ENCODE results near the gene PTBP2.

PTBP2 gene

DNA sequence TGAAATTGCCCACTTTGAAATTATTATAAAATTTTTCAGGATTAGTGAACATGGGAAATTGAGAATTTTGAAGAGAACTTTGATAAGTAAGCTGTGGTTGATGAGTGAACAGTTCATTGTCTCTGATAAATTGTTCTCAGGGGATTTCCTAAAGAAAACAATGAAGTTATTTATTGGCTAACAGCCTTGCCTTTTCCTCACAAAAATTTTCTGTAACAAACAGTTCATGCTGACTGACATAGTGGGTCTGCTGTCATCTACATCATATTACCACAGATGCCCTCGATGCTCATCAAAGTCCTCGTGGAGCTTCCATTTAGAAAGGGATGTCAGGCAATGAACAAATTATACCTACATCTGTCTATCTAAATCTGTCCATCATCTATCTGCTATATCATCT, 113.4 kb downstream of the PTBP2 start:
- no peak overlapping the region for H3K18ac ChIP-seq (ENCODE audit: low read length)
- H3K4ac ChIP-seq (ENCODE audit: low read depth, low read length), result no peak overlapping the region
- no peaks in the 10 kb centered on the region for H3K79me1 ChIP-seq (ENCODE audit: low read length)
- H3K4me3 ChIP-seq (ENCODE audit: low read depth, low read length), result no peak overlapping the region
- no peak overlapping the region for H3K14ac ChIP-seq (ENCODE audit: low read length)
- H3K9me3 ChIP-seq (ENCODE audit: insufficient read depth, low read depth, low read length), result no peaks in the 10 kb centered on the region
- H2BK12ac ChIP-seq (ENCODE audit: low read length), result no peak overlapping the region
- no peak overlapping the region for H2AFZ ChIP-seq (ENCODE audit: insufficient read depth, low read length, poor library complexity)
- no peak overlapping the region for H4K8ac ChIP-seq (ENCODE audit: low read depth, low read length)
- H3K27ac ChIP-seq (ENCODE audit: low read depth, low read length), result no peak overlapping the region
- H4K91ac ChIP-seq (ENCODE audit: low read depth, low read length), result no peak overlapping the region
- no peak overlapping the region for H2BK120ac ChIP-seq (ENCODE audit: insufficient read depth, low read length, poor library complexity)
- H3K9ac ChIP-seq (ENCODE audit: low read length), result no peak overlapping the region
- no peak overlapping the region for H2AK5ac ChIP-seq (ENCODE audit: low read length)
- H3K27me3 ChIP-seq (ENCODE audit: insufficient read depth, low read length), result no peaks in the 10 kb centered on the region
- H3K23ac ChIP-seq (ENCODE audit: low read length), result no peak overlapping the region
- H3K36me3 ChIP-seq (ENCODE audit: control insufficient read depth in 1 of 2, insufficient read depth in 2 of 2, low read length in 2 of 2), result no peaks in the 10 kb centered on the region
- no peak for DNase-seq
- no peak overlapping the region for H3K4me2 ChIP-seq (ENCODE audit: low read length)
- H2BK5ac ChIP-seq (ENCODE audit: low read depth, low read length, poor library complexity), result no peak overlapping the region
- H3K79me2 ChIP-seq (ENCODE audit: control insufficient read depth, insufficient read depth, low read length, poor library complexity), result no peaks in the 10 kb centered on the region
- H4K12ac ChIP-seq (ENCODE audit: low read depth, low read length), result no peak overlapping the region
- peaks cover 0 to 2% of the 10 kb centered on the region in 2 experiments for H3K4me1 ChIP-seq (ENCODE audit: control insufficient read depth in 1 of 2, insufficient read depth in 2 of 2, low read length in 2 of 2)
- no CpG with 5 or more reads among the region's 2 CpGs for WGBS (ENCODE audit: extremely low coverage, insufficient coverage, insufficient read length)

- Histone ChIP-seq H2AFZ (ENCODE audit: insufficient read depth, low read length, poor library complexity) (no peak overlapping the region), H2BK5ac (ENCODE audit: low read depth, low read length, poor library complexity) (no peak overlapping the region), H3K4ac (ENCODE audit: low read depth, low read length) (no peak overlapping the region), H3K18ac (ENCODE audit: low read length) (no peak overlapping the region), H3K79me2 (ENCODE audit: control insufficient read depth, insufficient read depth, low read length, poor library complexity) (no peaks in the 10 kb centered on the region), H3K4me1 (ENCODE audit: control insufficient read depth in 1 of 2, insufficient read depth in 2 of 2, low read length in 2 of 2) (peaks cover 0 to 2% of the 10 kb centered on the region in 2 experiments), H3K4me3 (ENCODE audit: low read depth, low read length) (no peak overlapping the region), H3K27ac (ENCODE audit: low read depth, low read length) (no peak overlapping the region), H3K79me1 (ENCODE audit: low read length) (no peaks in the 10 kb centered on the region), H4K8ac (ENCODE audit: low read depth, low read length) (no peak overlapping the region), H4K91ac (ENCODE audit: low read depth, low read length) (no peak overlapping the region), H3K9me3 (ENCODE audit: insufficient read depth, low read depth, low read length) (no peaks in the 10 kb centered on the region), H3K9ac (ENCODE audit: low read length) (no peak overlapping the region), H3K14ac (ENCODE audit: low read length) (no peak overlapping the region), H4K12ac (ENCODE audit: low read depth, low read length) (no peak overlapping the region), H3K27me3 (ENCODE audit: insufficient read depth, low read length) (no peaks in the 10 kb centered on the region), H2BK120ac (ENCODE audit: insufficient read depth, low read length, poor library complexity) (no peak overlapping the region), H2AK5ac (ENCODE audit: low read length) (no peak overlapping the region), H2BK12ac (ENCODE audit: low read length) (no peak overlapping the region), H3K36me3 (ENCODE audit: control insufficient read depth in 1 of 2, insufficient read depth in 2 of 2, low read length in 2 of 2) (no peaks in the 10 kb centered on the region), H3K4me2 (ENCODE audit: low read length) (no peak overlapping the region), H3K23ac (ENCODE audit: low read length) (no peak overlapping the region)
- no CpG with 5 or more reads among the region's 7 CpGs for WGBS (ENCODE audit: extremely low coverage, insufficient coverage, insufficient read length)
- DNase-seq, result no peak
Observed at GRCh38 chr1:96837057-96837780, 115.6 kb downstream of the PTBP2 start.

DNA sequence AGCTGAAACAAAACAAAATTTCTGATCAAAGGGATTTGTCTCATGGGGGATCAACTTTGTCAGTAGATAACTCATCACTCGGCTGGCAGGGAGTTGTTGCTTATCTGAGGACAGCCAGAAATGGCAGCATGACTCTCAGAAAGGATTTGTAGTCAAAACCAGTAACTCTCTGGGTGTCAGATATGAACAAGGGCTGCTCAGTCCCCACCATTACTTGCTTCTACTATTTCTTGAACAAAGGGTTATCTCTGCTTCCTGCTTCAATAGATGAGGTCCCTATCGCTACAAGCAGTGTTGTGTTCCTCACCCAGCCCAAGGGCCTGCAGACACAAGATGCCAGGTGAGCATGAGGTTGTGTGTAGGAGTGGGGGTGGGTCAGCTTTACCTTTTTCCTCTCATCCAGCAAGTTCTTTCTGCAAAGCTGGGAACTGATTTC, 116.2 kb downstream of the PTBP2 start:
- H2BK12ac ChIP-seq (ENCODE audit: low read length), result no peak overlapping the region
- H3K79me2 ChIP-seq (ENCODE audit: control insufficient read depth, insufficient read depth, low read length, poor library complexity), result no peaks in the 10 kb centered on the region
- H2BK120ac ChIP-seq (ENCODE audit: insufficient read depth, low read length, poor library complexity), result no peak overlapping the region
- DNase-seq, result no peak
- no peak overlapping the region for H2AK5ac ChIP-seq (ENCODE audit: low read length)
- no peak overlapping the region for H3K4ac ChIP-seq (ENCODE audit: low read depth, low read length)
- H3K14ac ChIP-seq (ENCODE audit: low read length), result no peak overlapping the region
- H3K79me1 ChIP-seq (ENCODE audit: low read length), result no peaks in the 10 kb centered on the region
- H3K36me3 ChIP-seq (ENCODE audit: control insufficient read depth in 1 of 2, insufficient read depth in 2 of 2, low read length in 2 of 2), result no peaks in the 10 kb centered on the region
- no peak overlapping the region for H3K18ac ChIP-seq (ENCODE audit: low read length)
- H3K4me3 ChIP-seq (ENCODE audit: low read depth, low read length), result no peak overlapping the region
- H3K27ac ChIP-seq (ENCODE audit: low read depth, low read length), result no peak overlapping the region
- H2AFZ ChIP-seq (ENCODE audit: insufficient read depth, low read length, poor library complexity), result no peak overlapping the region
- H2BK5ac ChIP-seq (ENCODE audit: low read depth, low read length, poor library complexity), result no peak overlapping the region
- H4K91ac ChIP-seq (ENCODE audit: low read depth, low read length), result no peak overlapping the region
- WGBS (ENCODE audit: extremely low coverage, insufficient coverage, insufficient read length), result no CpG with 5 or more reads among the region's 2 CpGs
- H3K9me3 ChIP-seq (ENCODE audit: insufficient read depth, low read depth, low read length), result no peaks in the 10 kb centered on the region
- no peak overlapping the region for H3K9ac ChIP-seq (ENCODE audit: low read length)
- no peak overlapping the region for H4K12ac ChIP-seq (ENCODE audit: low read depth, low read length)
- H3K4me1 ChIP-seq (ENCODE audit: control insufficient read depth in 1 of 2, insufficient read depth in 2 of 2, low read length in 2 of 2), result peaks cover under 1 to 2% of the 10 kb centered on the region in 2 experiments
- no peak overlapping the region for H3K4me2 ChIP-seq (ENCODE audit: low read length)
- H3K27me3 ChIP-seq (ENCODE audit: insufficient read depth, low read length), result no peaks in the 10 kb centered on the region
- H4K8ac ChIP-seq (ENCODE audit: low read depth, low read length), result no peak overlapping the region
- no peak overlapping the region for H3K23ac ChIP-seq (ENCODE audit: low read length)

GRCh38 chr1:96840396-96840795, 118.8 kb downstream of the PTBP2 start:
- no peak overlapping the region for H2BK5ac ChIP-seq (ENCODE audit: low read depth, low read length, poor library complexity)
- no peak for DNase-seq
- no peak overlapping the region for H3K23ac ChIP-seq (ENCODE audit: low read length)
- H3K27ac ChIP-seq (ENCODE audit: low read depth, low read length), result no peak overlapping the region
- no peak overlapping the region for H2BK12ac ChIP-seq (ENCODE audit: low read length)
- H3K4me1 ChIP-seq (ENCODE audit: control insufficient read depth in 1 of 2, insufficient read depth in 2 of 2, low read length in 2 of 2), result peaks cover 2 to 3% of the 10 kb centered on the region in 2 experiments
- no peaks in the 10 kb centered on the region for H3K79me2 ChIP-seq (ENCODE audit: control insufficient read depth, insufficient read depth, low read length, poor library complexity)
- no peak overlapping the region for H3K4me3 ChIP-seq (ENCODE audit: low read depth, low read length)
- no peak overlapping the region for H3K18ac ChIP-seq (ENCODE audit: low read length)
- H3K36me3 ChIP-seq (ENCODE audit: control insufficient read depth in 1 of 2, insufficient read depth in 2 of 2, low read length in 2 of 2), result no peaks in the 10 kb centered on the region
- H4K91ac ChIP-seq (ENCODE audit: low read depth, low read length), result no peak overlapping the region
- no peak overlapping the region for H2AK5ac ChIP-seq (ENCODE audit: low read length)
- H3K4me2 ChIP-seq (ENCODE audit: low read length), result no peak overlapping the region
- H2AFZ ChIP-seq (ENCODE audit: insufficient read depth, low read length, poor library complexity), result no peak overlapping the region
- no CpG with 5 or more reads among the region's 3 CpGs for WGBS (ENCODE audit: extremely low coverage, insufficient coverage, insufficient read length)
- no peaks in the 10 kb centered on the region for H3K27me3 ChIP-seq (ENCODE audit: insufficient read depth, low read length)
- H3K4ac ChIP-seq (ENCODE audit: low read depth, low read length), result no peak overlapping the region
- no peaks in the 10 kb centered on the region for H3K9me3 ChIP-seq (ENCODE audit: insufficient read depth, low read depth, low read length)
- no peak overlapping the region for H4K8ac ChIP-seq (ENCODE audit: low read depth, low read length)
- H3K79me1 ChIP-seq (ENCODE audit: low read length), result no peaks in the 10 kb centered on the region
- no peak overlapping the region for H4K12ac ChIP-seq (ENCODE audit: low read depth, low read length)
- no peak overlapping the region for H3K14ac ChIP-seq (ENCODE audit: low read length)
- H3K9ac ChIP-seq (ENCODE audit: low read length), result no peak overlapping the region
- no peak overlapping the region for H2BK120ac ChIP-seq (ENCODE audit: insufficient read depth, low read length, poor library complexity)

Data from trophoblast cell (in vitro differentiated cells and primary cell).